Prostate gland (tissue), 2 donors: ENCODE measurements around the gene SH3PXD2B. TPM values are rescaled to one million over a fixed set of nuclear protein-coding genes. Genes with fewer than 3 reads are reported as not detected.

ENCODE experiments used
- DNase-seq: peaks from one replicate; pipeline ENCODE4 v3.0.0-alpha.2; 2019; ENCODE audit warnings: low spot score
- H3K27ac ChIP-seq, 2 donors: fragments of 200-600 bp; sonication (generic); 2 replicates each; pipeline ENCODE4 v1.5.1; 2017 to 2019
- H3K27me3 ChIP-seq: fragments of 200-600 bp; sonication (generic); replicated peaks from 2 replicates; pipeline ENCODE4 v1.5.1; 2019; ENCODE audit not compliant: insufficient read depth
- H3K36me3 ChIP-seq, 2 donors: fragments of 200-600 bp; sonication (generic); 1 replicate in 1 of 2; 2 replicates in 1 of 2; pipeline versions ENCODE4 v1.5.1 to v1.8.1; 2017 to 2019
- H3K4me1 ChIP-seq: fragments of 200-600 bp; sonication (generic); replicated peaks from 2 replicates; pipeline ENCODE4 v1.5.1; 2019
- H3K4me3 ChIP-seq, 2 donors: fragments of 200-600 bp; sonication (generic); 2 replicates each; pipeline ENCODE4 v1.5.1; 2017 to 2019
- H3K9me3 ChIP-seq: fragments of 200-600 bp; sonication (generic); 2 replicates; pipeline ENCODE4 v1.5.1; 2017
- CTCF ChIP-seq, 4 experiments: fragments of 200-600 bp in 2 of 4; fragments of 450-650 bp in 2 of 4; sonication (generic) in 2 of 4; IDR thresholded peaks; 1 replicate in 3 of 4; 2 replicates in 1 of 4; pipeline ENCODE4 v1.5.1; 2016 to 2019; ENCODE audit warnings: antibody characterized with exemption in 4 of 4, mild to moderate bottlenecking in 2 of 4, moderate library complexity in 2 of 4
- POLR2A ChIP-seq: fragments of 450-650 bp; IDR thresholded peaks from one replicate; pipeline ENCODE4 v1.6.1; 2016; ENCODE audit warnings: antibody characterized with exemption, mild to moderate bottlenecking
- POLR2AphosphoS5 ChIP-seq: sonication (generic); formaldehyde crosslinking; IDR thresholded peaks from one replicate; pipeline ENCODE4 v1.6.1; 2017; ENCODE audit warnings: antibody characterized with exemption
- WGBS: methylation state at CpG from one replicate; pipeline ENCODE4 v1.1.5; 2018; 5-methylcytosine and 5-hydroxymethylcytosine counted together
- intact Hi-C: fragments of 100-400 bp; cut with DNase I; formaldehyde crosslinking; loops from one replicate; pipeline ENCODE4 v1.14.2; 2022
- total RNA-seq, 2 donors: library from RNA; depleted of rRNA; stranded (reverse); fragments of >200 nt; gene quantifications; one replicate each; pipeline ENCODE4 v1.1.0, GENCODE V29; 2016

Gene SH3PXD2B
- total RNA-seq, 2 donors from 2014 or later, result 15.8 to 38.0 TPM

GRCh38 chr5:172325452-172325851 lies 128.9 kb downstream of the SH3PXD2B start:
- Histone ChIP-seq H3K27ac (no peak overlapping the region), H3K36me3 (no peaks in the 10 kb centered on the region), H3K4me3 (no peak overlapping the region), H3K9me3 (no peaks in the 10 kb centered on the region), H3K4me1 (no peaks in the 10 kb centered on the region), H3K27me3 (no peaks in the 10 kb centered on the region)
- intact Hi-C loops, result no loop called here
- 88% methylated on average over 9 of the region's 9 CpGs for WGBS
- DNase-seq, result no peak
- no peak for TF ChIP-seq CTCF (IDR thresholded peaks at IDR 0.05)
- no peak for TF ChIP-seq POLR2AphosphoS5
- no peak for TF ChIP-seq POLR2A

- intact Hi-C loops, result no loop called here
- TF ChIP-seq POLR2AphosphoS5 (no peak), POLR2A (no peak), CTCF (IDR thresholded peaks at IDR 0.05) (no peak)
- Histone ChIP-seq H3K4me1 (no peaks in the 10 kb centered on the region), H3K27me3 (no peaks in the 10 kb centered on the region), H3K27ac (no peak overlapping the region), H3K9me3 (no peaks in the 10 kb centered on the region), H3K36me3 (no peaks in the 10 kb centered on the region), H3K4me3 (no peak overlapping the region)
- no peak for DNase-seq
- 67% methylated on average over 9 of the region's 9 CpGs for WGBS
Observed at GRCh38 chr5:172322028-172322965, 132.0 kb downstream of the SH3PXD2B start.

GRCh38 chr5:172321593-172321992 lies 132.7 kb downstream of the SH3PXD2B start:
- intact Hi-C loops, result no loop called here

GRCh38 chr5:172319708-172320441 lies 134.4 kb downstream of the SH3PXD2B start:
- Histone ChIP-seq H3K9me3 (no peaks in the 10 kb centered on the region), H3K36me3 (no peaks in the 10 kb centered on the region), H3K4me1 (no peaks in the 10 kb centered on the region), H3K27me3 (no peaks in the 10 kb centered on the region), H3K27ac (no peak overlapping the region), H3K4me3 (no peak overlapping the region)
- TF ChIP-seq POLR2A, result no peak
- TF ChIP-seq POLR2AphosphoS5, result no peak
- no peak for TF ChIP-seq CTCF (IDR thresholded peaks at IDR 0.05)
- intact Hi-C loops, result no loop called here
- no peak for DNase-seq
- 86% methylated on average over 4 of the region's 4 CpGs for WGBS

More at GRCh38 chr5:172321593-172321992, 132.7 kb downstream of the SH3PXD2B start:
- DNase-seq, result no peak
- H3K4me1 ChIP-seq, result no peaks in the 10 kb centered on the region
- no peak overlapping the region for H3K4me3 ChIP-seq
- TF ChIP-seq CTCF (IDR thresholded peaks at IDR 0.05) (no peak), POLR2AphosphoS5 (no peak), POLR2A (no peak)
- no peaks in the 10 kb centered on the region for H3K27me3 ChIP-seq
- no peaks in the 10 kb centered on the region for H3K9me3 ChIP-seq
- no peaks in the 10 kb centered on the region for H3K36me3 ChIP-seq
- H3K27ac ChIP-seq, result no peak overlapping the region
